GM18520 (cell line): Measurements from ENCODE around the gene C2orf66.

Source experiments
- ATAC-seq: cut with Tn5 transposase; IDR thresholded peaks from one replicate; pipeline ENCODE4 v1.9.1; 2021; ENCODE audit not compliant: unreplicated experiment

The C2orf66 gene

GRCh38 chr2:196767101-196767500 lies 42.1 kb downstream of the C2orf66 start:
- no peak for ATAC-seq

- ATAC-seq: no peak
These were observed 49.8 kb downstream of the C2orf66 start for GRCh38 chr2:196759378-196759706.

GRCh38 chr2:196758474-196759377 lies 50.4 kb downstream of the C2orf66 start:
- no peak for ATAC-seq
